ENCODE measurements around the gene ARL4A. TPM values are rescaled to one million over a fixed set of nuclear protein-coding genes. Genes with fewer than 3 reads are reported as not detected.
"Not testable (repeated sequence)": the region's sequence is repeated elsewhere in the genome, so short reads cannot be mapped to it uniquely, and the experiment has no call there.

Gene ARL4A
- total RNA-seq, 2 experiments from 2014 or later, result 7.5 to 10.4 TPM

DNA sequence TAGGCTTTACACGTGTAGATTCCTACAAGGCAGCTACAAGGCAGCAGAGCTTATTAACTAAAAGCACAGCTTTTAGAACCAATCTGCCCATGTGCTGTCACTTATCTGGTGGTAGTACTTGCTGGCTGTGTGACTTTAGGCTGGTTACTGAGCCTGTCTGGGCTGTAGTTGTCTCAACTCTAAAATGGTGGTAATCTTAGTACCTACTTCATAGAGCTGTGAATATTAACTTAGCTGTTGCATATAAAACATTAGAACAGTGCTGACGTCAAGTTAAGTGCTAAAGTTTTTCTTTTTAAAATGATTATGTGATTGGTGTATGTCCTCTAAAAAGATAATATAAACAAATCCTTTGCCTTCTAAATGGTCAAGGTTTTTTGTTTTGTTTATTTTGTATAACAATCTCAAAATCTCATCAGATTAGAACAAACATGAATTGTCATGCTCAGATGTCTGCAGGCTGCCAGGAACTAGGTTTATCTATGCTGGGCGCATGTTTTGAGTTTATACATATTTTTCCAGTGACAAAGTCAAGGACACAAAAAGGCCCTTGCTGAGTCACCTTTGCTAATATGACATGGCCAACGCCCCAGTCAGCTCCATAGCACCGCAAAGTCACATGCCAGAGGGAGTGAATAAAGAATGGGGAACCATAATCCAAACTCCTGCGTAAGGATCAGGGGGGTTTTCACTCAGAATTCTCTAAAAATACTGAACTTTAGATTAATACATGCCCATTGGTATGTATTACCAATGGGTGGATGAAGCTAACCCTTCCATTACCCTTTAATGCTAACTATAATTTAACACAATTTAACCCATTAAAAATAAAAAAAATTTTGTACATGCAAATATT lies 39.8 kb upstream of the ARL4A start:
- H3K9me3 Mint-ChIP-seq (ENCODE audit: low read depth), result no peaks in the 10 kb centered on the region
- H3K4me3 Mint-ChIP-seq, result no peak overlapping the region
- H3K27me3 Mint-ChIP-seq, result no peaks in the 10 kb centered on the region
- DNase-seq (no peak), ATAC-seq (no peak)
- no peaks in the 10 kb centered on the region for H3K4me1 Mint-ChIP-seq
- H3K27ac Mint-ChIP-seq, result no peak overlapping the region
- CTCF ChIA-PET, result interaction anchor here (1.0 to 1.6 kb wide), 2 partner anchors 9 to 20 kb away, joined by 3 to 6 read pairs; no protein-coding TSS in a partner anchor
- POLR2A ChIA-PET, result no interaction called here
- intact Hi-C loops (cut with DNase I, micrococcal nuclease), result no loop called here
- no peaks in the 10 kb centered on the region for H3K36me3 Mint-ChIP-seq (ENCODE audit: low read depth)

DNA sequence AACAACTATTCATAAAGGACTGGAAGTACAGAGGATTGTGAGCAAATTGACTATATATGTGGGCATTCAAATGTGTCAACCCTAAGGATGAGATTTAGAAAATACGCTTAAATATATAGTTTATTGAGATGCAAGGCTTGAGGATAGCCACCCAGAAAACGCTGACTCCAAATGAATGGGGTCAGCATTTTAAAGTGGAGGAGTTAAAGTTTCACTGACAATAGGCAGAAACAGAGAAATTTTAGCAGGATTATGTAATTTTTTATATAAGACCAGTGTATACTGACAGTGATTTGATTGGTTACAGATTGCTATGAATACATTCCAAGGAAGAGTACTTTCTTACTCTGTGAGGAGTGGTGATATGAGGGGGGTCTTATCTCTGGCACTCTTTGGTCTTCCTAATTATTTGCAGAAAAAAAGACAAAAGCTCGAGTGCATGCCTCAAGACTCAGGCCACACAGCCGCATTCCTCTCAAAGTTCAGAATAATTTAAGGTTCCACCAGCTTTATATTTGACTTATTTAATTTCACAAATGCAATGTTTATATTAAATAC lies 38.6 kb upstream of the ARL4A start:
- no peak for DNase-seq
- Mint-ChIP-seq H3K4me1 (no peaks in the 10 kb centered on the region), H3K27me3 (no peaks in the 10 kb centered on the region), H3K27ac (no peak overlapping the region), H3K36me3 (ENCODE audit: low read depth) (no peaks in the 10 kb centered on the region), H3K9me3 (ENCODE audit: low read depth) (no peaks in the 10 kb centered on the region), H3K4me3 (no peak overlapping the region)
- POLR2A ChIA-PET, result no interaction called here
- intact Hi-C loops (cut with DNase I, micrococcal nuclease), result no loop called here
- ATAC-seq, result no peak
- CTCF ChIA-PET, result no interaction called here

DNA sequence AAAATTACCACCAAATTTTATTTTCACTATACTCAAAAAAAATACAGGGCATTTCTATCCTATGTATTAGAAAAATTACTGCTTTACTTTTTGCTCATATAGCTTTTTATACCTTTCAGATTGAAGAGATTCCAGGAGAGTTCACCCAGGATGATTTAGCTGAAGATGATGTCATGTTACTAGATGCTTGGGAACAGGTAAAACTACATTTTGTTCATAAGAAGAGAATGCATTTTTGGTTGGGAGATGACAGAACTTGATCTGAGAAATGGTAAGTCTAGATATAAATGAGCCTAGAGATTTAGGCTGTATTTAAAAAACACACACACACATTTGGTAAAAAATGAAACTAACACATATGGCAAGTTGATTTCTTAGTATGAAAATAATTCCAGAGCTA lies 38.1 kb upstream of the ARL4A start:
- no peaks in the 10 kb centered on the region for H3K4me1 Mint-ChIP-seq
- H3K36me3 Mint-ChIP-seq (ENCODE audit: low read depth), result no peaks in the 10 kb centered on the region
- H3K4me3 Mint-ChIP-seq, result no peak overlapping the region
- ChIA-PET CTCF (no interaction called here), POLR2A (no interaction called here)
- ATAC-seq (no peak), DNase-seq (no peak)
- intact Hi-C loops (cut with DNase I, micrococcal nuclease), result no loop called here
- no peak overlapping the region for H3K27ac Mint-ChIP-seq
- H3K27me3 Mint-ChIP-seq, result no peaks in the 10 kb centered on the region
- no peaks in the 10 kb centered on the region for H3K9me3 Mint-ChIP-seq (ENCODE audit: low read depth)

GRCh38 chr7:12650080-12650479 lies 37.4 kb upstream of the ARL4A start:
- DNase-seq (no peak), ATAC-seq (no peak)
- no peak overlapping the region for H3K27ac Mint-ChIP-seq
- H3K9me3 Mint-ChIP-seq (ENCODE audit: low read depth), result no peaks in the 10 kb centered on the region
- H3K4me1 Mint-ChIP-seq, result no peaks in the 10 kb centered on the region
- POLR2A ChIA-PET, result no interaction called here
- H3K27me3 Mint-ChIP-seq, result no peaks in the 10 kb centered on the region
- intact Hi-C loops (cut with DNase I, micrococcal nuclease), result no loop called here
- CTCF ChIA-PET, result no interaction called here
- H3K4me3 Mint-ChIP-seq, result no peak overlapping the region
- H3K36me3 Mint-ChIP-seq (ENCODE audit: low read depth), result no peaks in the 10 kb centered on the region

DNA sequence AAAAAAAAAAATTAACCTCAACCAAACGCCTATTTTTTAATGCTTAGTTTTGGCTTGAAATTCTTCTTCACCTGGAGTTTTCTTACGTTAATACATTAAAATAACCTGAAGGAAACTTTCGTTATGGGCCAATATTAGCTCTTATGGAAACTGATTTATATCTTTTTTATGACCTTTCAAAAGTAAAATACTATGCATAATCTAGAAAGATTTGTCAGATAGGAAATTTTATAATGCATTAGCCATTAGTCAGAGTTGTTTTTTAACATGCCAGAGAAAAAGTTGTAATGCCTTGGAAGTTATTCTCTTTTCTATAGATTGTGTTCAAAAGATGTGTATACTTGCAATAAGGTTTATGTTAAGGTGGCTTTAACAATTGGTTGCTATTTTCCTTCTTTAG lies 34.3 kb upstream of the ARL4A start:
- H3K4me3 Mint-ChIP-seq, result no peak overlapping the region
- H3K9me3 Mint-ChIP-seq (ENCODE audit: low read depth), result no peaks in the 10 kb centered on the region
- H3K27ac Mint-ChIP-seq, result no peak overlapping the region
- H3K27me3 Mint-ChIP-seq, result no peaks in the 10 kb centered on the region
- H3K36me3 Mint-ChIP-seq (ENCODE audit: low read depth), result no peaks in the 10 kb centered on the region
- no peaks in the 10 kb centered on the region for H3K4me1 Mint-ChIP-seq
- ChIA-PET POLR2A (no interaction called here), CTCF (no interaction called here)
- intact Hi-C loops (cut with DNase I, micrococcal nuclease), result no loop called here
- no peak for DNase-seq
- no peak for ATAC-seq

GRCh38 chr7:12653518-12653917 lies 33.9 kb upstream of the ARL4A start:
- Mint-ChIP-seq H3K27me3 (no peaks in the 10 kb centered on the region), H3K9me3 (ENCODE audit: low read depth) (no peaks in the 10 kb centered on the region), H3K4me1 (no peaks in the 10 kb centered on the region), H3K4me3 (no peak overlapping the region), H3K27ac (no peak overlapping the region), H3K36me3 (ENCODE audit: low read depth) (no peaks in the 10 kb centered on the region)
- ChIA-PET CTCF (interaction anchor here (0.6 kb wide), 1 partner anchor 46 kb away, joined by 4 read pairs; no protein-coding TSS in a partner anchor), POLR2A (no interaction called here)
- intact Hi-C loops (cut with DNase I, micrococcal nuclease), result no loop called here
- ATAC-seq (no peak), DNase-seq (no peak)

GRCh38 chr7:12655161-12655560 lies 32.3 kb upstream of the ARL4A start:
- Mint-ChIP-seq H3K9me3 (ENCODE audit: low read depth) (no peaks in the 10 kb centered on the region), H3K27ac (no peak overlapping the region), H3K36me3 (ENCODE audit: low read depth) (no peaks in the 10 kb centered on the region), H3K4me1 (no peaks in the 10 kb centered on the region), H3K27me3 (no peaks in the 10 kb centered on the region), H3K4me3 (no peak overlapping the region)
- ChIA-PET CTCF (interaction anchor here (0.7 kb wide), 1 partner anchor 1127 kb away, joined by 3 read pairs; no protein-coding TSS in a partner anchor), POLR2A (no interaction called here)
- ATAC-seq (no peak), DNase-seq (no peak)
- intact Hi-C loops (cut with DNase I, micrococcal nuclease), result no loop called here

DNA sequence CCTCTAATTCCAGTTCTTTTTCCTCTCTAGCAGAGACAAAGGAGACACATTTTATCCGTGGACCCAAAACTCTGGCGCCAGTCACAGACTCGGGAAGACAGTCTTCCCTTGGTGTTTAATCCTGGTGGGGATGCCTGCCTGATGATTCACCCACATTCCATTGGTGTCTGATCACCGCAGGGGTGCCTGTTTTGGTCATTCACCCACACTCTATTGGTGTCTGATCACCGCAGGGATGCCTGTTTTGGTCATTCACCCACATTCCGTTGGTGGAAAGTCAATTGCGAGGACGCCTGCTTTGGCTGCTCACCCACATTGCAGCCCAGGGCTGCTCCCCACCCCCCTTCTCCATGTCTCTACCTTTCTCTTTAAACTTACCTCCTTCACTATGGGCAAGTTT lies 27.0 kb upstream of the ARL4A start:
- H3K36me3 Mint-ChIP-seq (ENCODE audit: low read depth); H3K4me3 Mint-ChIP-seq; POLR2A ChIA-PET; DNase-seq; ATAC-seq; H3K4me1 Mint-ChIP-seq; H3K27me3 Mint-ChIP-seq; CTCF ChIA-PET; H3K9me3 Mint-ChIP-seq (ENCODE audit: low read depth); intact Hi-C loops (cut with DNase I, micrococcal nuclease); H3K27ac Mint-ChIP-seq: not testable (repeated sequence)

GRCh38 chr7:12660986-12661385 lies 26.4 kb upstream of the ARL4A start:
- CTCF ChIA-PET, result interaction anchor here (0.7 kb wide), 1 partner anchor 10 kb away, joined by 4 read pairs; no protein-coding TSS in a partner anchor
- H3K36me3 Mint-ChIP-seq (ENCODE audit: low read depth); H3K9me3 Mint-ChIP-seq (ENCODE audit: low read depth); ATAC-seq; H3K4me1 Mint-ChIP-seq; POLR2A ChIA-PET; H3K27me3 Mint-ChIP-seq; H3K4me3 Mint-ChIP-seq; H3K27ac Mint-ChIP-seq; DNase-seq; intact Hi-C loops (cut with DNase I, micrococcal nuclease): not testable (repeated sequence)

- no peak overlapping the region for H3K27ac Mint-ChIP-seq
- intact Hi-C loops (cut with DNase I, micrococcal nuclease), result no loop called here
- H3K36me3 Mint-ChIP-seq (ENCODE audit: low read depth), result no peaks in the 10 kb centered on the region
- ChIA-PET POLR2A (no interaction called here), CTCF (interaction anchor here (0.6 to 0.7 kb wide), 2 partner anchors 9 to 150 kb away, joined by 3 to 4 read pairs; no protein-coding TSS in a partner anchor)
- H3K4me1 Mint-ChIP-seq, result no peaks in the 10 kb centered on the region
- no peaks in the 10 kb centered on the region for H3K9me3 Mint-ChIP-seq (ENCODE audit: low read depth)
- H3K27me3 Mint-ChIP-seq, result no peaks in the 10 kb centered on the region
- ATAC-seq (no peak), DNase-seq (no peak)
- no peak overlapping the region for H3K4me3 Mint-ChIP-seq
Observed at GRCh38 chr7:12661581-12661980, 25.9 kb upstream of the ARL4A start.

GRCh38 chr7:12670000-12670729 lies 17.3 kb upstream of the ARL4A start:
- ChIA-PET CTCF (interaction anchor here (0.5 kb wide), 1 partner anchor 9 kb away, joined by 4 read pairs; no protein-coding TSS in a partner anchor), POLR2A (no interaction called here)
- Mint-ChIP-seq H3K4me3 (no peak overlapping the region), H3K9me3 (ENCODE audit: low read depth) (no peaks in the 10 kb centered on the region), H3K27me3 (no peaks in the 10 kb centered on the region), H3K36me3 (ENCODE audit: low read depth) (no peaks in the 10 kb centered on the region), H3K27ac (no peak overlapping the region), H3K4me1 (peaks cover 3% of the 10 kb centered on the region)
- DNase-seq (no peak), ATAC-seq (no peak)
- intact Hi-C loops (cut with DNase I, micrococcal nuclease), result no loop called here
